Measurements from ENCODE around the gene HTN1.

DNA sequence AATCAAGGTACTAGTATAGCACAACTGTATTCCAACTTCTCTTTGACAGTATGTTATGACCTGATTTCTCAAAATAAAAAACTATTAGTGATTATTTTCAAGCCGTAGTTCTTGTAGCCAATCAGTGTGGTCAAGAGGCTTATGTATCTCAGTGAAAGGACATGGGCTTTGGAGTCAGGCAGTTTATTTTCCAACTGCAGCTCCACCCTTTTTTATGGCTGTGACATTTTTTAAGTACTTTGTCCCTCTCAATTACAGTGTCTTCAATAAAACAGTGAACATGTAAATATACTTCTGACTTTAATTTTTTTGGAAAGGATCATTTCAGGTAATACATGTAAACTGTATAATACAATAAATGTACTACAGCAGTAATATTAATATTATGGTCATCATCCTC is 30.0 kb downstream of the HTN1 start:
- TF ChIP-seq POLR2A (IDR thresholded peaks at IDR 0.05) (no peak), CTCF (IDR thresholded peaks at IDR 0.05) (no peak)
